HCT116 (cell line): ENCODE measurements around the gene TMEM63A. TPM values are rescaled to one million over a fixed set of nuclear protein-coding genes. Genes with fewer than 3 reads are reported as not detected.

Experiments used
- ATAC-seq: fragments of 200-7000 bp; cut with Tn5 transposase; 2 replicates; pipeline ENCODE4 v1.9.1; 2020; ENCODE audit warnings: mild to moderate bottlenecking, moderate library complexity
- BruUV-seq: library from RNA; stranded (reverse); fragments of 400-500 nt; replicated peaks from 2 replicates; lab custom pipeline; 2021; lab: Mats Ljungman, UMichigan
- CTCF ChIA-PET: fragments of 300-600 bp; sonication (Branson Sonifier 250); formaldehyde crosslinking; loops from one replicate; lab custom pipeline; 2021; ENCODE audit warnings: antibody characterized with exemption; lab: Charles Lee
- POLR2A ChIA-PET: fragments of 300-600, 350-600 bp; sonication (Branson Sonifier 250); formaldehyde crosslinking; loops from one replicate; lab custom pipeline; 2021; ENCODE audit warnings: antibody characterized with exemption; lab: Charles Lee
- RAD21 ChIA-PET, 2 experiments: fragments of 300-600 bp; sonication (Branson Sonifier 250); formaldehyde crosslinking; loops; one replicate each; lab custom pipeline; 2023; ENCODE audit warnings: low total read pairs in 2 of 2; ENCODE audit not compliant: uncharacterized antibody in 2 of 2, unreplicated experiment in 2 of 2, low non-redundant PET in 1 of 2; lab: Charles Lee
- DNase-seq: peaks from one replicate; pipeline ENCODE4 v3.0.0-alpha.2; 2010; ENCODE audit warnings: low read depth, low spot score
- H2AFZ ChIP-seq: fragments of 200-600 bp; shearing (Covaris generic), sonication (generic); 2 replicates; pipeline ENCODE4 v1.6.1; 2017; ENCODE audit warnings: low read depth, mixed run types, mixed read lengths, antibody characterized with exemption, low read length; ENCODE audit not compliant: poor library complexity, severe bottlenecking
- H3K27ac ChIP-seq: 2 replicates; pipeline ENCODE4 v1.5.1; 2012; ENCODE audit warnings: low read depth, low read length
- H3K27me3 ChIP-seq: fragments of 200-600 bp; sonication (generic); 2 replicates; pipeline ENCODE4 v1.6.1; 2016; ENCODE audit warnings: mixed run types, low read length, mixed read lengths; ENCODE audit not compliant: insufficient read depth
- H3K36me3 ChIP-seq, 2 experiments: fragments of 200-500 bp in 1 of 2; fragments of 200-600 bp in 1 of 2; sonication (Bioruptor generic) in 1 of 2; sonication (generic) in 1 of 2; 2 replicates each; pipeline versions ENCODE4 v1.5.1 to v1.6.1; 2014 to 2016; ENCODE audit warnings: low read length in 2 of 2, inconsistent platforms in 1 of 2, mixed read lengths in 1 of 2, mixed run types in 1 of 2; ENCODE audit not compliant: insufficient read depth in 2 of 2, control insufficient read depth in 1 of 2
- H3K4me1 ChIP-seq, 2 experiments: fragments of 200-600 bp in 1 of 2; sonication (generic) in 1 of 2; 2 replicates each; pipeline versions ENCODE4 v1.5.1 to v1.6.1; 2012 to 2017; ENCODE audit warnings: low read length in 2 of 2, inconsistent platforms in 1 of 2, mild to moderate bottlenecking in 1 of 2, mixed read lengths in 1 of 2, mixed run types in 1 of 2, moderate library complexity in 1 of 2; ENCODE audit not compliant: insufficient read depth in 2 of 2, control insufficient read depth in 1 of 2
- H3K4me2 ChIP-seq: fragments of 200-600 bp; sonication (generic); 2 replicates; pipeline ENCODE4 v1.6.1; 2017; ENCODE audit warnings: mixed run types, low read length, mixed read lengths
- H3K4me3 ChIP-seq, 2 experiments: fragments of 200-600 bp in 1 of 2; sonication (generic) in 1 of 2; replicated peaks in 1 of 2; 2 replicates each; pipeline ENCODE4 v1.5.1; 2011 to 2016; ENCODE audit warnings: low read length in 2 of 2, control low read depth in 1 of 2, low read depth in 1 of 2, mild to moderate bottlenecking in 1 of 2, mixed read lengths in 1 of 2, mixed run types in 1 of 2
- H3K79me2 ChIP-seq: fragments of 200-600 bp; sonication (generic); 2 replicates; pipeline ENCODE4 v1.6.1; 2017; ENCODE audit warnings: mild to moderate bottlenecking, mixed run types, low read length, moderate library complexity, mixed read lengths; ENCODE audit not compliant: insufficient read depth
- H3K9ac ChIP-seq: fragments of 200-600 bp; sonication (generic); 2 replicates; pipeline ENCODE4 v1.6.1; 2016; ENCODE audit warnings: low read length, mixed read lengths
- H3K9me2 ChIP-seq: fragments of 200-600 bp; sonication (generic), shearing (Covaris generic); 2 replicates; pipeline ENCODE4 v1.6.1; 2017; ENCODE audit warnings: mixed run types, mild to moderate bottlenecking, moderate library complexity; ENCODE audit not compliant: insufficient read depth
- H3K9me3 ChIP-seq, 2 experiments: fragments of 200-500 bp in 1 of 2; fragments of 200-600 bp in 1 of 2; sonication (Bioruptor generic) in 1 of 2; sonication (generic) in 1 of 2; 2 replicates each; pipeline ENCODE4 v1.6.1; 2014 to 2017; ENCODE audit warnings: low read length in 2 of 2, mixed read lengths in 2 of 2, inconsistent platforms in 1 of 2, low read depth in 1 of 2, mild to moderate bottlenecking in 1 of 2, mixed run types in 1 of 2, moderate library complexity in 1 of 2; ENCODE audit not compliant: control insufficient read depth in 1 of 2, insufficient read depth in 1 of 2
- H4K20me1 ChIP-seq: fragments of 200-600 bp; sonication (generic), shearing (Covaris generic); 2 replicates; pipeline ENCODE4 v1.6.1; 2017; ENCODE audit warnings: mixed run types, mild to moderate bottlenecking, moderate library complexity; ENCODE audit not compliant: insufficient read depth
- EGR1 ChIP-seq: IDR thresholded peaks from 2 replicates; pipeline ENCODE4 v1.6.1; 2012; ENCODE audit warnings: low read depth
- SIN3A ChIP-seq: IDR thresholded peaks from 2 replicates; pipeline ENCODE4 v1.6.1; 2012; ENCODE audit warnings: low read depth
- TCF7L2 ChIP-seq: IDR thresholded peaks from 2 replicates; pipeline ENCODE4 v1.7.0; 2011; ENCODE audit warnings: borderline replicate concordance, inconsistent platforms; ENCODE audit not compliant: insufficient read depth, insufficient read length; ENCODE audit errors: extremely low read depth
- YY1 ChIP-seq: IDR thresholded peaks from 2 replicates; pipeline ENCODE4 v1.6.1; 2011; ENCODE audit warnings: low read length, low read depth, moderate library complexity, mild to moderate bottlenecking; ENCODE audit not compliant: insufficient replicate concordance; ENCODE audit errors: extremely low read depth
- ZBTB33 ChIP-seq: IDR thresholded peaks from 2 replicates; pipeline ENCODE4 v1.6.1; 2011; ENCODE audit warnings: mild to moderate bottlenecking, low read length, moderate library complexity; ENCODE audit not compliant: insufficient replicate concordance; ENCODE audit errors: extremely low read depth
- ZFX ChIP-seq: fragments of 450-650 bp; IDR thresholded peaks from 2 replicates; pipeline ENCODE4 v1.6.1; 2017
- intact Hi-C: fragments of 100-400 bp; cut with micrococcal nuclease; formaldehyde crosslinking; loops from 2 replicates; pipeline ENCODE4 v1.10.0; 2022
- total RNA-seq: library from RNA; stranded (reverse); gene quantifications from one replicate; pipeline ENCODE4 v1.2.1, GENCODE V29; 2021; ENCODE audit not compliant: unreplicated experiment

TMEM63A gene
- total RNA-seq, 1 experiment from 2014 or later, result 24.4 TPM

- H3K9ac ChIP-seq, result no peak overlapping the region
- no peaks in the 10 kb centered on the region; the same call in 1 of the 2 replicates for H3K79me2 ChIP-seq
- no peak for ATAC-seq
- ChIA-PET RAD21 (no interaction called here), POLR2A (no interaction called here), CTCF (no interaction called here)
- no peak for DNase-seq
- H3K9me3 ChIP-seq, result no peaks in the 10 kb centered on the region
- no peak overlapping the region for H3K27ac ChIP-seq
- no peak for TF ChIP-seq ZBTB33
- TF ChIP-seq ZFX, result no peak
- TF ChIP-seq EGR1, result no peak
- TF ChIP-seq SIN3A, result no peak
- TF ChIP-seq YY1, result no peak
- no peak for TF ChIP-seq TCF7L2
- no peak overlapping the region for H3K4me3 ChIP-seq
- intact Hi-C loops, result loop anchor here (5.0 to 10.0 kb wide), 2 partner anchors 67 to 105 kb away; partner anchors contain the start of genes EPHX1 and SRP9
- H3K36me3 ChIP-seq, result peaks cover 0 to 5% of the 10 kb centered on the region in 2 experiments; a peak in 2 of 4 replicates
- BruUV-seq, result no TSS peak
- H4K20me1 ChIP-seq, result no peaks in the 10 kb centered on the region
- H3K9me2 ChIP-seq, result no peaks in the 10 kb centered on the region
- no peaks in the 10 kb centered on the region for H3K27me3 ChIP-seq
- peaks cover 52 to 71% of the 10 kb centered on the region in 2 experiments for H3K4me1 ChIP-seq
- H2AFZ ChIP-seq, result no peak overlapping the region
- H3K4me2 ChIP-seq, result no peak overlapping the region
Observed at GRCh38 chr1:225879521-225880221, 2.5 kb downstream of the TMEM63A start.
